HL-60 (cell line): ENCODE measurements around the gene ATPAF1.

Source experiments
- CTCF ChIP-seq: IDR thresholded peaks from one replicate; pipeline ENCODE4 v1.5.1; 2011; ENCODE audit warnings: low read length, control low read depth, inconsistent platforms; ENCODE audit not compliant: insufficient read depth
- GABPA ChIP-seq: IDR thresholded peaks from 2 replicates; pipeline ENCODE4 v1.6.1; 2012; ENCODE audit warnings: low read depth
- POLR2AphosphoS5 ChIP-seq: IDR thresholded peaks from 2 replicates; pipeline ENCODE4 v1.6.1; 2012; ENCODE audit warnings: low read depth
- REST ChIP-seq: IDR thresholded peaks from 2 replicates; pipeline ENCODE4 v1.6.1; 2012; ENCODE audit warnings: low read depth; ENCODE audit not compliant: insufficient replicate concordance
- SPI1 ChIP-seq: IDR thresholded peaks from 2 replicates; pipeline ENCODE4 v1.6.1; 2012; ENCODE audit warnings: low read depth, mild to moderate bottlenecking, borderline replicate concordance

GRCh38 chr1:46697053-46697452, 28.9 kb upstream of the ATPAF1 start:
- TF ChIP-seq CTCF (no peak), POLR2AphosphoS5 (no peak), GABPA (no peak), REST (no peak), SPI1 (no peak)
